HCT116 (cell line): ENCODE data around the gene HYAL1. TPM values are rescaled to one million over a fixed set of nuclear protein-coding genes. Genes with fewer than 3 reads are reported as not detected.

ENCODE experiments used
- ATAC-seq: fragments of 200-7000 bp; cut with Tn5 transposase; 2 replicates; pipeline ENCODE4 v1.9.1; 2020; ENCODE audit warnings: mild to moderate bottlenecking, moderate library complexity
- BruUV-seq: library from RNA; stranded (reverse); fragments of 400-500 nt; replicated peaks from 2 replicates; lab custom pipeline; 2021; lab: Mats Ljungman, UMichigan
- CTCF ChIA-PET: fragments of 300-600 bp; sonication (Branson Sonifier 250); formaldehyde crosslinking; loops from one replicate; lab custom pipeline; 2021; ENCODE audit warnings: antibody characterized with exemption; lab: Charles Lee
- POLR2A ChIA-PET: fragments of 300-600, 350-600 bp; sonication (Branson Sonifier 250); formaldehyde crosslinking; loops from one replicate; lab custom pipeline; 2021; ENCODE audit warnings: antibody characterized with exemption; lab: Charles Lee
- RAD21 ChIA-PET, 2 experiments: fragments of 300-600 bp; sonication (Branson Sonifier 250); formaldehyde crosslinking; loops; one replicate each; lab custom pipeline; 2023; ENCODE audit warnings: low total read pairs in 2 of 2; ENCODE audit not compliant: uncharacterized antibody in 2 of 2, unreplicated experiment in 2 of 2, low non-redundant PET in 1 of 2; lab: Charles Lee
- DNase-seq: peaks from one replicate; pipeline ENCODE4 v3.0.0-alpha.2; 2010; ENCODE audit warnings: low read depth, low spot score
- H2AFZ ChIP-seq: fragments of 200-600 bp; shearing (Covaris generic), sonication (generic); 2 replicates; pipeline ENCODE4 v1.6.1; 2017; ENCODE audit warnings: low read depth, mixed run types, mixed read lengths, antibody characterized with exemption, low read length; ENCODE audit not compliant: poor library complexity, severe bottlenecking
- H3K27ac ChIP-seq: 2 replicates; pipeline ENCODE4 v1.5.1; 2012; ENCODE audit warnings: low read depth, low read length
- H3K27me3 ChIP-seq: fragments of 200-600 bp; sonication (generic); 2 replicates; pipeline ENCODE4 v1.6.1; 2016; ENCODE audit warnings: mixed run types, low read length, mixed read lengths; ENCODE audit not compliant: insufficient read depth
- H3K36me3 ChIP-seq, 2 experiments: fragments of 200-500 bp in 1 of 2; fragments of 200-600 bp in 1 of 2; sonication (Bioruptor generic) in 1 of 2; sonication (generic) in 1 of 2; 2 replicates each; pipeline versions ENCODE4 v1.5.1 to v1.6.1; 2014 to 2016; ENCODE audit warnings: low read length in 2 of 2, inconsistent platforms in 1 of 2, mixed read lengths in 1 of 2, mixed run types in 1 of 2; ENCODE audit not compliant: insufficient read depth in 2 of 2, control insufficient read depth in 1 of 2
- H3K4me1 ChIP-seq, 2 experiments: fragments of 200-600 bp in 1 of 2; sonication (generic) in 1 of 2; 2 replicates each; pipeline versions ENCODE4 v1.5.1 to v1.6.1; 2012 to 2017; ENCODE audit warnings: low read length in 2 of 2, inconsistent platforms in 1 of 2, mild to moderate bottlenecking in 1 of 2, mixed read lengths in 1 of 2, mixed run types in 1 of 2, moderate library complexity in 1 of 2; ENCODE audit not compliant: insufficient read depth in 2 of 2, control insufficient read depth in 1 of 2
- H3K4me2 ChIP-seq: fragments of 200-600 bp; sonication (generic); 2 replicates; pipeline ENCODE4 v1.6.1; 2017; ENCODE audit warnings: mixed run types, low read length, mixed read lengths
- H3K4me3 ChIP-seq, 2 experiments: fragments of 200-600 bp in 1 of 2; sonication (generic) in 1 of 2; replicated peaks in 1 of 2; 2 replicates each; pipeline ENCODE4 v1.5.1; 2011 to 2016; ENCODE audit warnings: low read length in 2 of 2, control low read depth in 1 of 2, low read depth in 1 of 2, mild to moderate bottlenecking in 1 of 2, mixed read lengths in 1 of 2, mixed run types in 1 of 2
- H3K79me2 ChIP-seq: fragments of 200-600 bp; sonication (generic); 2 replicates; pipeline ENCODE4 v1.6.1; 2017; ENCODE audit warnings: mild to moderate bottlenecking, mixed run types, low read length, moderate library complexity, mixed read lengths; ENCODE audit not compliant: insufficient read depth
- H3K9ac ChIP-seq: fragments of 200-600 bp; sonication (generic); 2 replicates; pipeline ENCODE4 v1.6.1; 2016; ENCODE audit warnings: low read length, mixed read lengths
- H3K9me2 ChIP-seq: fragments of 200-600 bp; sonication (generic), shearing (Covaris generic); 2 replicates; pipeline ENCODE4 v1.6.1; 2017; ENCODE audit warnings: mixed run types, mild to moderate bottlenecking, moderate library complexity; ENCODE audit not compliant: insufficient read depth
- H3K9me3 ChIP-seq, 2 experiments: fragments of 200-500 bp in 1 of 2; fragments of 200-600 bp in 1 of 2; sonication (Bioruptor generic) in 1 of 2; sonication (generic) in 1 of 2; 2 replicates each; pipeline ENCODE4 v1.6.1; 2014 to 2017; ENCODE audit warnings: low read length in 2 of 2, mixed read lengths in 2 of 2, inconsistent platforms in 1 of 2, low read depth in 1 of 2, mild to moderate bottlenecking in 1 of 2, mixed run types in 1 of 2, moderate library complexity in 1 of 2; ENCODE audit not compliant: control insufficient read depth in 1 of 2, insufficient read depth in 1 of 2
- H4K20me1 ChIP-seq: fragments of 200-600 bp; sonication (generic), shearing (Covaris generic); 2 replicates; pipeline ENCODE4 v1.6.1; 2017; ENCODE audit warnings: mixed run types, mild to moderate bottlenecking, moderate library complexity; ENCODE audit not compliant: insufficient read depth
- ELF1 ChIP-seq: IDR thresholded peaks from 2 replicates; pipeline ENCODE4 v1.6.1; 2012; ENCODE audit warnings: low read depth, borderline replicate concordance
- EZH2 ChIP-seq: fragments of 200-600 bp; sonication (generic); IDR thresholded peaks from 2 replicates; pipeline ENCODE4 v1.6.1; 2017; ENCODE audit warnings: antibody characterized with exemption, mixed run types
- POLR2AphosphoS5 ChIP-seq: IDR thresholded peaks from 2 replicates; pipeline ENCODE4 v1.6.1; 2011; ENCODE audit warnings: mild to moderate bottlenecking, low read depth, low read length, moderate library complexity
- SIN3A ChIP-seq: IDR thresholded peaks from 2 replicates; pipeline ENCODE4 v1.6.1; 2012; ENCODE audit warnings: low read depth
- SRF ChIP-seq: IDR thresholded peaks from 2 replicates; pipeline ENCODE4 v1.6.1; 2012; ENCODE audit warnings: low read depth
- TCF7L2 ChIP-seq: IDR thresholded peaks from 2 replicates; pipeline ENCODE4 v1.7.0; 2011; ENCODE audit warnings: borderline replicate concordance, inconsistent platforms; ENCODE audit not compliant: insufficient read depth, insufficient read length; ENCODE audit errors: extremely low read depth
- ZFX ChIP-seq: fragments of 450-650 bp; IDR thresholded peaks from 2 replicates; pipeline ENCODE4 v1.6.1; 2017
- ZNF274 ChIP-seq: fragments of 200-500 bp; sonication (Bioruptor generic); IDR thresholded peaks from 2 replicates; pipeline ENCODE4 v1.6.1; 2014; ENCODE audit warnings: mild to moderate bottlenecking, low read depth, low read length, inconsistent platforms
- intact Hi-C: fragments of 100-400 bp; cut with micrococcal nuclease; formaldehyde crosslinking; loops from 2 replicates; pipeline ENCODE4 v1.10.0; 2022
- total RNA-seq: library from RNA; stranded (reverse); gene quantifications from one replicate; pipeline ENCODE4 v1.2.1, GENCODE V29; 2021; ENCODE audit not compliant: unreplicated experiment
- TF ChIP-seq, protein P1 (sequence below): IDR thresholded peaks from 2 replicates; pipeline ENCODE4 v1.6.1; 2011; ENCODE audit warnings: mild to moderate bottlenecking, low read length, moderate library complexity; ENCODE audit not compliant: insufficient replicate concordance; ENCODE audit errors: extremely low read depth
- TF ChIP-seq, protein P2 (sequence below), 3 experiments: fragments of 200-600 bp in 1 of 3; sonication (generic) in 1 of 3; IDR thresholded peaks in 2 of 3; conservative IDR thresholded peaks in 1 of 3; 2 replicates each; pipeline ENCODE4 v1.5.1; 2012 to 2017; ENCODE audit warnings: low read depth in 2 of 3, low read length in 2 of 3, antibody characterized with exemption in 1 of 3, borderline replicate concordance in 1 of 3, control low read depth in 1 of 3, mild to moderate bottlenecking in 1 of 3, mixed read lengths in 1 of 3, mixed run types in 1 of 3, moderate library complexity in 1 of 3; ENCODE audit not compliant: insufficient read depth in 1 of 3
- TF ChIP-seq, protein P3 (sequence below): IDR thresholded peaks from 2 replicates; pipeline ENCODE4 v1.6.1; 2012; ENCODE audit warnings: low read depth

Gene HYAL1
- total RNA-seq, 1 experiment from 2014 or later, result 6.1 TPM

DNA sequence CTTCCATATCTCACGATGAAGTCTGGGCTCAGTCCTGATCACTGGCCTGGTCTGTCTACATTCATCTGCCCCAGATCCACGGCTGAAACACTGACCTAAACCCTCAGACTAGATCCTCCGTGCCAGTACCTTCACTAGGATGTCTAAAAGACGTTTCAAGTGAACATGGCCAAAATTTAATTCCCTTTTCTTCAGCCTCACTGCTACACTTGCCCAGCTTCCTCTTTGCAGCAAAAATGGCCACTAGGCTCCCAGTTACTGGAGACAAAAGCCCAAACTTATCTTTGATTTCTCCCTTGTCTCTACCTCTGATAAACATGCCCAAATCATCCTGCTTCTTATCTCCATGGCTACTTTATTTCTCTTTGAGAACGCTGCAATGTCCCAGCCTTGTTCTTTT lies 35.6 kb upstream of the HYAL1 start:
- H3K4me3 ChIP-seq, result peak overlapping the region; percentile 62 to 89; a peak in 3 of 4 replicates
- CTCF ChIA-PET, result interaction anchor here (2.6 kb wide), 2 partner anchors 9 to 17 kb away, joined by 11 to 24 read pairs; no protein-coding TSS in a partner anchor
- H3K9ac ChIP-seq, result peak overlapping the region; percentile 98

More for the DNA sequence above, 35.6 kb upstream of the HYAL1 start:
- Histone ChIP-seq H3K79me2 (peaks cover 53% of the 10 kb centered on the region), H3K27ac (peak overlapping the region; percentile 82), H3K9me2 (no peaks in the 10 kb centered on the region), H3K36me3 (peaks cover 0 to 12% of the 10 kb centered on the region in 2 experiments; a peak in 2 of 4 replicates), H3K4me1 (peaks cover 29 to 65% of the 10 kb centered on the region in 2 experiments), H3K4me2 (peak overlapping the region; percentile 95), H3K27me3 (no peaks in the 10 kb centered on the region), H2AFZ (no peak overlapping the region), H4K20me1 (no peaks in the 10 kb centered on the region; the same call in 1 of the 2 replicates), H3K9me3 (no peaks in the 10 kb centered on the region)
- DNase-seq, result no peak
- ATAC-seq, result no peak
- ChIA-PET RAD21 (no interaction called here), POLR2A (interaction anchor here (0.8 kb wide), 1 partner anchor 12 kb away, joined by 3 read pairs; the partner anchor contains the start of genes CYB561D2 and NPRL2)
- intact Hi-C loops, result no loop called here
- no TSS peak for BruUV-seq
- TF ChIP-seq POLR2AphosphoS5 (no peak), TCF7L2 (no peak), SIN3A (no peak), ZFX (no peak), EZH2 (no peak), ELF1 (no peak), SRF (no peak), ZNF274 (no peak)
- TF ChIP-seq, protein P1, sequence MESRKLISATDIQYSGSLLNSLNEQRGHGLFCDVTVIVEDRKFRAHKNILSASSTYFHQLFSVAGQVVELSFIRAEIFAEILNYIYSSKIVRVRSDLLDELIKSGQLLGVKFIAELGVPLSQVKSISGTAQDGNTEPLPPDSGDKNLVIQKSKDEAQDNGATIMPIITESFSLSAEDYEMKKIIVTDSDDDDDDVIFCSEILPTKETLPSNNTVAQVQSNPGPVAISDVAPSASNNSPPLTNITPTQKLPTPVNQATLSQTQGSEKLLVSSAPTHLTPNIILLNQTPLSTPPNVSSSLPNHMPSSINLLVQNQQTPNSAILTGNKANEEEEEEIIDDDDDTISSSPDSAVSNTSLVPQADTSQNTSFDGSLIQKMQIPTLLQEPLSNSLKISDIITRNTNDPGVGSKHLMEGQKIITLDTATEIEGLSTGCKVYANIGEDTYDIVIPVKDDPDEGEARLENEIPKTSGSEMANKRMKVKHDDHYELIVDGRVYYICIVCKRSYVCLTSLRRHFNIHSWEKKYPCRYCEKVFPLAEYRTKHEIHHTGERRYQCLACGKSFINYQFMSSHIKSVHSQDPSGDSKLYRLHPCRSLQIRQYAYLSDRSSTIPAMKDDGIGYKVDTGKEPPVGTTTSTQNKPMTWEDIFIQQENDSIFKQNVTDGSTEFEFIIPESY, result no peak
- TF ChIP-seq, protein P2, sequence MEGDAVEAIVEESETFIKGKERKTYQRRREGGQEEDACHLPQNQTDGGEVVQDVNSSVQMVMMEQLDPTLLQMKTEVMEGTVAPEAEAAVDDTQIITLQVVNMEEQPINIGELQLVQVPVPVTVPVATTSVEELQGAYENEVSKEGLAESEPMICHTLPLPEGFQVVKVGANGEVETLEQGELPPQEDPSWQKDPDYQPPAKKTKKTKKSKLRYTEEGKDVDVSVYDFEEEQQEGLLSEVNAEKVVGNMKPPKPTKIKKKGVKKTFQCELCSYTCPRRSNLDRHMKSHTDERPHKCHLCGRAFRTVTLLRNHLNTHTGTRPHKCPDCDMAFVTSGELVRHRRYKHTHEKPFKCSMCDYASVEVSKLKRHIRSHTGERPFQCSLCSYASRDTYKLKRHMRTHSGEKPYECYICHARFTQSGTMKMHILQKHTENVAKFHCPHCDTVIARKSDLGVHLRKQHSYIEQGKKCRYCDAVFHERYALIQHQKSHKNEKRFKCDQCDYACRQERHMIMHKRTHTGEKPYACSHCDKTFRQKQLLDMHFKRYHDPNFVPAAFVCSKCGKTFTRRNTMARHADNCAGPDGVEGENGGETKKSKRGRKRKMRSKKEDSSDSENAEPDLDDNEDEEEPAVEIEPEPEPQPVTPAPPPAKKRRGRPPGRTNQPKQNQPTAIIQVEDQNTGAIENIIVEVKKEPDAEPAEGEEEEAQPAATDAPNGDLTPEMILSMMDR (IDR thresholded peaks at IDR 0.05 in 2 of 3, conservative IDR thresholded peaks at IDR 0.05 in 1 of 3; ENCODE audit: borderline replicate concordance in 1 of 3, insufficient read depth in 1 of 3, low read depth in 2 of 3, low read length in 2 of 3), result no peak
- TF ChIP-seq, protein P3, sequence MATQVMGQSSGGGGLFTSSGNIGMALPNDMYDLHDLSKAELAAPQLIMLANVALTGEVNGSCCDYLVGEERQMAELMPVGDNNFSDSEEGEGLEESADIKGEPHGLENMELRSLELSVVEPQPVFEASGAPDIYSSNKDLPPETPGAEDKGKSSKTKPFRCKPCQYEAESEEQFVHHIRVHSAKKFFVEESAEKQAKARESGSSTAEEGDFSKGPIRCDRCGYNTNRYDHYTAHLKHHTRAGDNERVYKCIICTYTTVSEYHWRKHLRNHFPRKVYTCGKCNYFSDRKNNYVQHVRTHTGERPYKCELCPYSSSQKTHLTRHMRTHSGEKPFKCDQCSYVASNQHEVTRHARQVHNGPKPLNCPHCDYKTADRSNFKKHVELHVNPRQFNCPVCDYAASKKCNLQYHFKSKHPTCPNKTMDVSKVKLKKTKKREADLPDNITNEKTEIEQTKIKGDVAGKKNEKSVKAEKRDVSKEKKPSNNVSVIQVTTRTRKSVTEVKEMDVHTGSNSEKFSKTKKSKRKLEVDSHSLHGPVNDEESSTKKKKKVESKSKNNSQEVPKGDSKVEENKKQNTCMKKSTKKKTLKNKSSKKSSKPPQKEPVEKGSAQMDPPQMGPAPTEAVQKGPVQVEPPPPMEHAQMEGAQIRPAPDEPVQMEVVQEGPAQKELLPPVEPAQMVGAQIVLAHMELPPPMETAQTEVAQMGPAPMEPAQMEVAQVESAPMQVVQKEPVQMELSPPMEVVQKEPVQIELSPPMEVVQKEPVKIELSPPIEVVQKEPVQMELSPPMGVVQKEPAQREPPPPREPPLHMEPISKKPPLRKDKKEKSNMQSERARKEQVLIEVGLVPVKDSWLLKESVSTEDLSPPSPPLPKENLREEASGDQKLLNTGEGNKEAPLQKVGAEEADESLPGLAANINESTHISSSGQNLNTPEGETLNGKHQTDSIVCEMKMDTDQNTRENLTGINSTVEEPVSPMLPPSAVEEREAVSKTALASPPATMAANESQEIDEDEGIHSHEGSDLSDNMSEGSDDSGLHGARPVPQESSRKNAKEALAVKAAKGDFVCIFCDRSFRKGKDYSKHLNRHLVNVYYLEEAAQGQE, result no peak
- TF ChIP-seq, all 23 proteins: peak for 0
